A549 (cell line): ENCODE results near the gene SPTBN4.

Experiments
- HDAC2 ChIP-seq: fragments of 200-600 bp; sonication (generic); IDR thresholded peaks from 2 replicates; pipeline ENCODE4 v1.6.1; 2016
- POLR2A ChIP-seq: IDR thresholded peaks from 2 replicates; pipeline ENCODE4 v1.6.1; 2012; ENCODE audit warnings: mild to moderate bottlenecking, low read length
- TF ChIP-seq, protein P1 (sequence below): fragments of >200 bp; sonication (Bioruptor Twin); formaldehyde crosslinking; IDR thresholded peaks from 3 replicates; pipeline ENCODE4 v1.5.1; 2016

DNA sequence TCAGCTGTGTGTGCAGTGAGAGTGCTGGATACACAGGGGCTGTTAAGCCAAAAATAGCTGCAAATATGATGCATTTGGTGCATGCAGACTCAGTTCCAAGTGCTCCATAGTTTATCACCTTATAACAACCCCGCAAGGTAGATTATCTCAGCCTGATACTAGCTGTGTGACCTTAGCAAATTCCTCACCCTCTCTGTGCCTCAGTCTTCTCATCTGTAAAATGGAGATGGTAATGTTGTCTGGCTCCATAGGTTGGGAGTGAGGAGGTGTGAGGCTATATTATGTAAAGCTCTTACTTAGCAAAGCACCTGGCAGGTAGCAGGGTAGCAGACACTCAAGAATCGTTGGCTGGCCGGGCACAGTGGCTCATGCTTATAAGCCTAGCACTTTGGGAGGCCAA lies 86.0 kb downstream of the SPTBN4 start:
- TF ChIP-seq, protein P1, sequence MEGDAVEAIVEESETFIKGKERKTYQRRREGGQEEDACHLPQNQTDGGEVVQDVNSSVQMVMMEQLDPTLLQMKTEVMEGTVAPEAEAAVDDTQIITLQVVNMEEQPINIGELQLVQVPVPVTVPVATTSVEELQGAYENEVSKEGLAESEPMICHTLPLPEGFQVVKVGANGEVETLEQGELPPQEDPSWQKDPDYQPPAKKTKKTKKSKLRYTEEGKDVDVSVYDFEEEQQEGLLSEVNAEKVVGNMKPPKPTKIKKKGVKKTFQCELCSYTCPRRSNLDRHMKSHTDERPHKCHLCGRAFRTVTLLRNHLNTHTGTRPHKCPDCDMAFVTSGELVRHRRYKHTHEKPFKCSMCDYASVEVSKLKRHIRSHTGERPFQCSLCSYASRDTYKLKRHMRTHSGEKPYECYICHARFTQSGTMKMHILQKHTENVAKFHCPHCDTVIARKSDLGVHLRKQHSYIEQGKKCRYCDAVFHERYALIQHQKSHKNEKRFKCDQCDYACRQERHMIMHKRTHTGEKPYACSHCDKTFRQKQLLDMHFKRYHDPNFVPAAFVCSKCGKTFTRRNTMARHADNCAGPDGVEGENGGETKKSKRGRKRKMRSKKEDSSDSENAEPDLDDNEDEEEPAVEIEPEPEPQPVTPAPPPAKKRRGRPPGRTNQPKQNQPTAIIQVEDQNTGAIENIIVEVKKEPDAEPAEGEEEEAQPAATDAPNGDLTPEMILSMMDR: no peak
- TF ChIP-seq HDAC2 (no peak), POLR2A (no peak)
